CD14-positive monocyte (primary cell): ENCODE data around the gene APLN. TPM values are rescaled to one million over a fixed set of nuclear protein-coding genes. Genes with fewer than 3 reads are reported as not detected.

ENCODE experiments used
- DNase-seq, 3 donors: peaks; one replicate each; pipeline ENCODE4 v3.0.0-alpha.2; 2011 to 2022
- H2AFZ ChIP-seq: 2 replicates; pipeline ENCODE4 v1.6.0; 2012; ENCODE audit warnings: mild to moderate bottlenecking, low read depth, low read length, inconsistent platforms; ENCODE audit not compliant: insufficient read depth, poor library complexity, severe bottlenecking
- H3K27ac ChIP-seq, 2 donors: 1 replicate in 1 of 2; 2 replicates in 1 of 2; pipeline ENCODE4 v1.5.1; 2012 to 2013; ENCODE audit warnings: low read length in 2 of 2, control low read depth in 1 of 2, inconsistent platforms in 1 of 2, low read depth in 1 of 2, mild to moderate bottlenecking in 1 of 2
- H3K27me3 ChIP-seq, 2 donors: one replicate each; pipeline versions ENCODE4 v1.6.0 to v1.6.1; 2011 to 2013; ENCODE audit warnings: low read length in 2 of 2; ENCODE audit not compliant: control insufficient read depth in 2 of 2, insufficient read depth in 2 of 2
- H3K36me3 ChIP-seq, 2 donors: replicated peaks in 1 of 2; 1 replicate in 1 of 2; 2 replicates in 1 of 2; pipeline versions ENCODE4 v1.5.1 to v1.6.1; 2012 to 2013; ENCODE audit warnings: low read length in 2 of 2, control low read depth in 1 of 2, inconsistent platforms in 1 of 2, mild to moderate bottlenecking in 1 of 2; ENCODE audit not compliant: insufficient read depth in 2 of 2, control insufficient read depth in 1 of 2
- H3K4me1 ChIP-seq, 2 donors: 1 replicate in 1 of 2; 2 replicates in 1 of 2; pipeline versions ENCODE4 v1.5.1 to v1.6.1; 2012 to 2013; ENCODE audit warnings: low read length in 2 of 2, control low read depth in 1 of 2, inconsistent platforms in 1 of 2, mild to moderate bottlenecking in 1 of 2, moderate library complexity in 1 of 2; ENCODE audit not compliant: insufficient read depth in 2 of 2, control insufficient read depth in 1 of 2
- H3K4me2 ChIP-seq: replicated peaks from 2 replicates; pipeline ENCODE3; 2012; ENCODE audit warnings: low read length, moderate library complexity, mild to moderate bottlenecking; ENCODE audit not compliant: poor library complexity, severe bottlenecking; ENCODE audit errors: extremely low read depth
- H3K4me3 ChIP-seq, 3 experiments: fragments of 200-600 bp in 1 of 3; sonication (generic) in 1 of 3; replicated peaks in 1 of 3; 1 replicate in 2 of 3; 2 replicates in 1 of 3; pipeline ENCODE4 v1.5.1; 2011 to 2013; ENCODE audit warnings: low read length in 3 of 3, mild to moderate bottlenecking in 3 of 3, control low read depth in 2 of 3, low read depth in 2 of 3, inconsistent platforms in 1 of 3, moderate library complexity in 1 of 3
- H3K79me2 ChIP-seq: 2 replicates; pipeline ENCODE4 v1.6.0; 2012; ENCODE audit warnings: mild to moderate bottlenecking, control low read depth, inconsistent platforms, low read length, moderate library complexity; ENCODE audit not compliant: insufficient read depth
- H3K9ac ChIP-seq: 2 replicates; pipeline ENCODE4 v1.6.0; 2017; ENCODE audit warnings: low read length, mild to moderate bottlenecking; ENCODE audit not compliant: insufficient read depth, poor library complexity, severe bottlenecking
- H3K9me3 ChIP-seq, 2 donors: replicated peaks in 1 of 2; 1 replicate in 1 of 2; 2 replicates in 1 of 2; pipeline versions ENCODE4 v1.5.1 to v1.6.1; 2012 to 2013; ENCODE audit warnings: low read length in 2 of 2, control low read depth in 1 of 2; ENCODE audit not compliant: control insufficient read depth in 1 of 2, insufficient read depth in 1 of 2
- H4K20me1 ChIP-seq: 2 replicates; pipeline ENCODE4 v1.6.0; 2012; ENCODE audit warnings: mild to moderate bottlenecking, low read length, control low read depth, moderate library complexity; ENCODE audit not compliant: insufficient read depth
- H3K27ac Mint-ChIP-seq, 7 donors: one replicate each; pipeline ENCODE4 v1.8.0; 2020; ENCODE audit warnings: mild to moderate bottlenecking in 7 of 7, mixed read lengths in 7 of 7, moderate library complexity in 6 of 7, inconsistent platforms in 2 of 7
- H3K27me3 Mint-ChIP-seq, 3 donors: one replicate each; pipeline ENCODE4 v1.8.0; 2021 to 2022; ENCODE audit warnings: low read depth in 3 of 3, mild to moderate bottlenecking in 3 of 3, mixed read lengths in 3 of 3, moderate library complexity in 3 of 3, inconsistent platforms in 1 of 3
- H3K36me3 Mint-ChIP-seq, 2 donors: one replicate each; pipeline ENCODE4 v1.8.0; 2020; ENCODE audit warnings: mixed read lengths in 2 of 2, inconsistent platforms in 1 of 2, mild to moderate bottlenecking in 1 of 2
- H3K4me1 Mint-ChIP-seq: one replicate; pipeline ENCODE4 v1.8.0; 2020; ENCODE audit warnings: mild to moderate bottlenecking, mixed read lengths
- H3K4me3 Mint-ChIP-seq, 2 donors: one replicate each; pipeline ENCODE4 v1.8.0; 2020; ENCODE audit warnings: mild to moderate bottlenecking in 2 of 2, mixed read lengths in 2 of 2, moderate library complexity in 1 of 2
- H3K9me3 Mint-ChIP-seq, 7 donors: one replicate each; pipeline ENCODE4 v1.8.0; 2020 to 2022; ENCODE audit warnings: mixed read lengths in 7 of 7, mild to moderate bottlenecking in 6 of 7, moderate library complexity in 6 of 7, inconsistent platforms in 2 of 7
- CTCF ChIP-seq: fragments of 200-600 bp; IDR thresholded peaks from one replicate; pipeline ENCODE4 v1.8.0; 2022; ENCODE audit warnings: antibody characterized with exemption, mild to moderate bottlenecking
- WGBS: methylation state at CpG from one replicate; pipeline ENCODE4 v1.1.5; 2013; ENCODE audit warnings: missing lambda C conversion rate; ENCODE audit not compliant: insufficient coverage; 5-methylcytosine and 5-hydroxymethylcytosine counted together
- intact Hi-C, 2 donors: fragments of 100-400 bp; cut with micrococcal nuclease; formaldehyde crosslinking; loops; one replicate each; pipeline versions ENCODE4 v1.15.0 to v1.15.1; 2023
- polyA plus RNA-seq, 3 donors: library from polyadenylated mRNA; depleted of rRNA in 1 of 3; unstranded in 2 of 3; stranded (reverse) in 1 of 3; fragments of 300-500 nt in 2 of 3; fragments of >200 nt in 1 of 3; fragmentation: Illumina TruSeq in 2 of 3; gene quantifications; 1 replicate in 2 of 3; 2 replicates in 1 of 3; pipeline ENCODE4 v1.2.3, GENCODE V29; 2012 to 2021

Gene APLN
- polyA plus RNA-seq, 3 donors: 0.03 TPM; not detected in 2

- H3K36me3 ChIP-seq: no peaks in the 10 kb centered on the region
- TF ChIP-seq CTCF: no peak
- H3K27me3 ChIP-seq: no peaks in the 10 kb centered on the region
- no peak overlapping the region for H2AFZ ChIP-seq
- no peaks in the 10 kb centered on the region for H3K9me3 ChIP-seq
- no peaks in the 10 kb centered on the region for H3K4me1 ChIP-seq
- intact Hi-C loops: no loop called here
- H3K9ac ChIP-seq: no peak overlapping the region
- Mint-ChIP-seq H3K9me3 (peaks cover 0 to 2% (median 0%) of the 10 kb centered on the region in 7 donors), H3K4me3 (no peak overlapping the region), H3K27ac (no peak overlapping the region), H3K27me3 (peaks cover 0 to 4% (median 1%) of the 10 kb centered on the region in 3 donors), H3K4me1 (peaks cover 4% of the 10 kb centered on the region), H3K36me3 (no peaks in the 10 kb centered on the region)
- DNase-seq: no peak
- no CpG with 5 or more reads among the region's 6 CpGs for WGBS
- no peaks in the 10 kb centered on the region for H4K20me1 ChIP-seq
- no peak overlapping the region for H3K4me3 ChIP-seq
- no peaks in the 10 kb centered on the region for H3K79me2 ChIP-seq
- no peak overlapping the region for H3K27ac ChIP-seq
- H3K4me2 ChIP-seq: no peak overlapping the region
Observed at GRCh38 chrX:129695535-129695934, 40.8 kb upstream of the APLN start.

GRCh38 chrX:129694805-129695204, 40.0 kb upstream of the APLN start:
- H3K4me2 ChIP-seq: no peak overlapping the region

More at GRCh38 chrX:129694805-129695204, 40.0 kb upstream of the APLN start:
- Histone ChIP-seq H3K27me3 (no peaks in the 10 kb centered on the region), H3K9me3 (no peaks in the 10 kb centered on the region), H2AFZ (no peak overlapping the region), H3K79me2 (no peaks in the 10 kb centered on the region), H3K4me3 (no peak overlapping the region), H3K36me3 (no peaks in the 10 kb centered on the region), H3K9ac (no peak overlapping the region), H3K4me1 (no peaks in the 10 kb centered on the region), H3K27ac (no peak overlapping the region), H4K20me1 (no peaks in the 10 kb centered on the region)
- peaks cover 0 to 2% (median 0%) of the 10 kb centered on the region in 7 donors for H3K9me3 Mint-ChIP-seq
- H3K4me1 Mint-ChIP-seq: peaks cover 4% of the 10 kb centered on the region
- H3K27ac Mint-ChIP-seq: no peak overlapping the region
- no peak for TF ChIP-seq CTCF
- intact Hi-C loops: no loop called here
- peaks cover 0 to 4% (median 1%) of the 10 kb centered on the region in 3 donors for H3K27me3 Mint-ChIP-seq
- no peaks in the 10 kb centered on the region for H3K36me3 Mint-ChIP-seq
- no peak for DNase-seq
- H3K4me3 Mint-ChIP-seq: no peak overlapping the region
- no CpG with 5 or more reads among the region's 5 CpGs for WGBS
